ENCODE results near the gene CS. TPM values are rescaled to one million over a fixed set of nuclear protein-coding genes. Genes with fewer than 3 reads are reported as not detected.

Gene CS
- total and polyA plus RNA-seq, 2 experiments from 2014 or later = 243 to 360 TPM

DNA sequence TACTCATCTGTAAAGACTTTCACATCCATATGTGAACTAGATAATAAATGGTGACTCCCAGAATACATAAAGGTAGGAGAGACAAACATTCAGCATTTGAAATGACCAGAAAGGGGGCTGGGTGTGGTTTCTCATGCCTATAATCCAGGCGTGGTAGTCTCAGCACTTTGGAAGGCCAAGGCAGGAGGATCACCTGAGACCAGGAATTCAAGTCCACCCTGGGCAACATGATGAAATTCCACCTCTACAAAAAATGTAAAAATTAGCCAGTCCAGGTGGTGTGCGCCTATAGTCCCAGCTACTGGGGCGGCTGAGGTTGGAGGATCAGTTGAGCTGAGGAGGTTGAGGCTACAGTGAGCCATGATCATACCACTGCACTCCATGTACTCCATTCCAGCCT, 4.1 kb upstream of the CS start:
- Histone ChIP-seq H3K4me3 (no peak overlapping the region), H3K9me3 (ENCODE audit: low read depth) (no peaks in the 10 kb centered on the region), H3K36me3 (peaks cover 24% of the 10 kb centered on the region), H3K27ac (no peak overlapping the region), H3K27me3 (no peaks in the 10 kb centered on the region), H3K4me1 (ENCODE audit: low read depth) (peaks cover 18% of the 10 kb centered on the region)
- TF ChIP-seq, protein P1, sequence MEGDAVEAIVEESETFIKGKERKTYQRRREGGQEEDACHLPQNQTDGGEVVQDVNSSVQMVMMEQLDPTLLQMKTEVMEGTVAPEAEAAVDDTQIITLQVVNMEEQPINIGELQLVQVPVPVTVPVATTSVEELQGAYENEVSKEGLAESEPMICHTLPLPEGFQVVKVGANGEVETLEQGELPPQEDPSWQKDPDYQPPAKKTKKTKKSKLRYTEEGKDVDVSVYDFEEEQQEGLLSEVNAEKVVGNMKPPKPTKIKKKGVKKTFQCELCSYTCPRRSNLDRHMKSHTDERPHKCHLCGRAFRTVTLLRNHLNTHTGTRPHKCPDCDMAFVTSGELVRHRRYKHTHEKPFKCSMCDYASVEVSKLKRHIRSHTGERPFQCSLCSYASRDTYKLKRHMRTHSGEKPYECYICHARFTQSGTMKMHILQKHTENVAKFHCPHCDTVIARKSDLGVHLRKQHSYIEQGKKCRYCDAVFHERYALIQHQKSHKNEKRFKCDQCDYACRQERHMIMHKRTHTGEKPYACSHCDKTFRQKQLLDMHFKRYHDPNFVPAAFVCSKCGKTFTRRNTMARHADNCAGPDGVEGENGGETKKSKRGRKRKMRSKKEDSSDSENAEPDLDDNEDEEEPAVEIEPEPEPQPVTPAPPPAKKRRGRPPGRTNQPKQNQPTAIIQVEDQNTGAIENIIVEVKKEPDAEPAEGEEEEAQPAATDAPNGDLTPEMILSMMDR (IDR thresholded peaks at IDR 0.05; ENCODE audit: low read depth, low read length) = no peak
- no peak for DNase-seq (ENCODE audit: low read depth in 1 of 2, low spot score in 1 of 2)

DNA sequence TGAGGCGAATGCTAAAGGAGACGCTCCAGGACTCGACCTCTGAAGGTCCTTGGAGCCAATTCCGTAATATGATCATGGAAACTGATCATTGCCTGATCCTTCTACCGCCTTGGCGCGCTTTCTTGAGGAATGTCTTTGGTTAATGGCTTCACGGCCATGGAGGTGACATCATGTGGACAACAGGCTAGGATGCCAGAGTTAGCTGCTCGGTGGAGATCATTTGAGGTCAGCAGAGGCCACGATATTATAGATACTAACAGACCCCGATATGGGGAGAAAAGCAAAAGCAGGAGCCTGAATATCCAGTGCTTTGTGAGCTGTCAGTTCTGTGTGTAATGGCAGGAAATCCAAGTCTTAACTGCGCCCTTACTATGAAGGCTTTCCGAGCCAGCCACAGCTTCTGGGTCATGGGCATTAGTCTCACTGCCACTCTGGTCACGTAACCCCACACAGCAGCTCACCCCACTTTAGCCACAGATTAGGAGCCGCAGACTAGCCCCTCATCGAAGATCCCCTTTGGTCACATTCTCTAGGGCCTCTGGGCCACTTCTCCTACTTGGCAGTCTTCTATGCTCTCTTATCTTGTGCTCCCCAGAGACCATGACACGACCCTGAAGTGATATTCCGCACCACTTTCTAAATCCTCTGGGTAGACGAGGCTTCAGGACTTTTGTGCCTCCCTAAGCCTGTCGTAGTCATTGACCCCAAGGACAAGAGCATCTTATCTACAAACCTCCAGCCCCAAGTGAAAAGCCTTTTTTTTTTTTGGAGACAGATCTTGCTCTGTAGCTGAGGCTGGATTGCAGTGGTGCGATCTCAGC, 724 bp upstream of the CS start:
- Histone ChIP-seq H3K27ac (peak overlapping the region; percentile 93), H3K36me3 (peaks cover 4% of the 10 kb centered on the region), H3K9me3 (ENCODE audit: low read depth) (no peaks in the 10 kb centered on the region), H3K4me1 (ENCODE audit: low read depth) (peaks cover 30% of the 10 kb centered on the region), H3K4me3 (peak overlapping the region; percentile 14), H3K27me3 (no peaks in the 10 kb centered on the region)
- DNase-seq (ENCODE audit: low read depth in 1 of 2, low spot score in 1 of 2) = no peak
- TF ChIP-seq, protein P1 (IDR thresholded peaks at IDR 0.05; ENCODE audit: low read depth, low read length) = no peak

DNA sequence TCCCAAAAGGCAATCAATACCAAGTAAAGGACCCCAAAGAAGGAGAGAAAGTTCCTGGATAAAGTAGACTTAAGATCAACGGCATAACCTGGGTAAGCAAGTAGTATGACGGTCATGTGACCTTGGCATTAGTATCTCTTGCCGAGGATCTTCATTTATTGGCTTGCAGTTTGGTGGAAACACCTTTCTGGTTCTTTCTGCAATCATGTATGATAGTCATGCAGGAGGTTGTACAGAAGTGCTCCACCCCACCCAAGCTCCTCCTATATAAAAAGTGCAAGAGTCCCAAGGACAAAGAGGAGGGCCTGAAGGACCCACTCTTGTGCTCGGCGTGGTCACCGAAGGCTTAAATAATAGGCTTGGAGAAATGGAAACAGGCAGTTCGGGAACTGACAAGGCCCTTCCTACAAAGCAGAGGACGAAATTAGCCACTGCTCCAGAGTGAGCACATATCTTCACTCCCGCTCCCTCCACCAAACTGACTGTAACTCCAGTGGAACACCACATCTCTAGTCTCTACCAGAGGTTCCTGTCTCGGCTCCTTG, 750 bp downstream of the CS start:
- no peak for DNase-seq (ENCODE audit: low read depth in 1 of 2, low spot score in 1 of 2)
- TF ChIP-seq, protein P1 (IDR thresholded peaks at IDR 0.05; ENCODE audit: low read depth, low read length) = no peak

DNA sequence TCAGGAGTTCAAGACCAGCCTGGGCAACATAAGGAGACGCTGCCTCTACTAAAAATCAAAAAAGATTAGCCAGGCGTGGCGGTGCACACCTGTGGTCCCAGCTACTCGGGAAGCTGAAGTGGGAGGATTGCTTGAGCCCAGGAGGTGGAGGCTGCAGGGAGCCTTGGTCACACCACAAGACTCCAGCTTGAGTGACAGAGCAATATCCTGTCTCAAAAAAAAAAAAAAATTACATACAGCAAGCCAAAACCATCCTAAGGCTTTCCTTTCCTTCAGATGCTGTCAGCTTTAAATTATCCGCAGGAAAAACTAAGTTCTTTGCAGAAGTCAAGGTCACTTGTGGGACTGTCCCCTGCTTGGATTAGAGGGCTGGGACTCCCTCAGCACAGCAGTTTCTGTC, 1.3 kb downstream of the CS start:
- H3K27ac ChIP-seq = peak overlapping the region; percentile 87
- H3K4me3 ChIP-seq = peak overlapping the region; percentile 66
- TF ChIP-seq, protein P1 (IDR thresholded peaks at IDR 0.05; ENCODE audit: low read depth, low read length) = no peak
- peaks cover 7% of the 10 kb centered on the region for H3K36me3 ChIP-seq
- H3K27me3 ChIP-seq = no peaks in the 10 kb centered on the region
- peaks cover 30% of the 10 kb centered on the region for H3K4me1 ChIP-seq (ENCODE audit: low read depth)
- H3K9me3 ChIP-seq (ENCODE audit: low read depth) = no peaks in the 10 kb centered on the region
- DNase-seq (ENCODE audit: low read depth in 1 of 2, low spot score in 1 of 2) = no peak

More for the DNA sequence above, 750 bp downstream of the CS start:
- Histone ChIP-seq H3K9me3 (ENCODE audit: low read depth) (no peaks in the 10 kb centered on the region), H3K27ac (peak overlapping the region; percentile 87), H3K27me3 (no peaks in the 10 kb centered on the region), H3K4me1 (ENCODE audit: low read depth) (peaks cover 30% of the 10 kb centered on the region), H3K4me3 (peak overlapping the region; percentile 66), H3K36me3 (peaks cover 4% of the 10 kb centered on the region)

DNA sequence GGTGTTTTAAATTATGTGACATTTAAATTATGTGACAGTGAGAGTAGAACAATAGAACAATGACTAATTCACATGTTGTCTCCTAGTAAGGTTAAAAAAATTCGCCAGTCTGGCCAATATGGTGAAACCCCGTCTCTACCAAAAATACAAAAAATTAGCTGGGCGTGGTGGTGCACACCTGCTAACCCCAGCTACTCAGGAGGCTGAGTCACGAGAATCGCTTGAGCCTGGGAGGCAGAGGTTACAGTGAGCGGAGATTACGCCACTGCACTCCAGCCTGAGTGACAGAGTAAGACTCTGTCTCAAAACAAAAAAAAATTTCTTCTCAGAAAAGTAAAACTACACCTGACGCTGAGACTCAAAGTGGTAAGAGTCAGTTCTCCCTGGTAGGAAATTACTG, 2.7 kb downstream of the CS start:
- Histone ChIP-seq H3K27ac (no peak overlapping the region), H3K4me3 (no peak overlapping the region), H3K27me3 (no peaks in the 10 kb centered on the region), H3K9me3 (ENCODE audit: low read depth) (no peaks in the 10 kb centered on the region), H3K4me1 (ENCODE audit: low read depth) (peaks cover 30% of the 10 kb centered on the region), H3K36me3 (peaks cover 7% of the 10 kb centered on the region)
- TF ChIP-seq, protein P1 (IDR thresholded peaks at IDR 0.05; ENCODE audit: low read depth, low read length) = no peak
- no peak for DNase-seq (ENCODE audit: low read depth in 1 of 2, low spot score in 1 of 2)

Data from cardiac muscle cell (in vitro differentiated cells and primary cell).